ENCODE results near the gene LTBP4. TPM values are rescaled to one million over a fixed set of nuclear protein-coding genes. Genes with fewer than 3 reads are reported as not detected.
A peak's percentile ranks its signal among the peaks of the same experiment; 100 is the strongest.
"Not testable (repeated sequence)": the region's sequence is repeated elsewhere in the genome, so short reads cannot be mapped to it uniquely, and the experiment has no call there.

The LTBP4 gene
- total RNA-seq, 2 donors from 2014 or later, result 687 to 905 TPM

DNA sequence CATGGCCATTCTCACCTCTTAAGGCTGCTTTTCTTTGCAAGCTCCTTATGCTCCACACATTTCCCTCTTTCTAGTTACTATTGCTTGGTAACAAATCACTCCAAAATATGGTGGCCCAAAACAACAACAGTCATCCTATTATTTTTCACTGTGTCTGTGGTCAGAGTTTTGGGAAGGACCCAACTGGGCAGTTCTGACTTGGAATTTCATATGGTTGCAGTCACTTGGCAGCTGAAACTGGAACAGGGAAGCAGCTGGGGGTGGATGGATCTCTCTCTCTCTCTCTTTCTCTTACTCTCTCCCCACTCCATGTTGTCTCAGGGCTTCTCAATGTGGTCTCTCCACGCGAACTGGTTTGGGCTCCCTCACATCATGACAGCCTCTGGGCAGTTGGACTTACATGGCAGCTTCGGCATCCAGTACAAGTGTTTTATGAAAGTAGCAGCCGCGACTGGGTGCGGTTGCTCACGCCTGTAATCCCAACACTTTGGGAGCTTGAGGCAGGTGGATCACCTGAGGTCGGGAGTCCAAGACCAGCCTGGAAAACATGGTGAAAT, 49.7 kb downstream of the LTBP4 start:
- ATAC-seq (ENCODE audit: insufficient number of reproducible peaks, low FRiP score, low read depth), result peak; percentile 18
- TF ChIP-seq, protein P1, sequence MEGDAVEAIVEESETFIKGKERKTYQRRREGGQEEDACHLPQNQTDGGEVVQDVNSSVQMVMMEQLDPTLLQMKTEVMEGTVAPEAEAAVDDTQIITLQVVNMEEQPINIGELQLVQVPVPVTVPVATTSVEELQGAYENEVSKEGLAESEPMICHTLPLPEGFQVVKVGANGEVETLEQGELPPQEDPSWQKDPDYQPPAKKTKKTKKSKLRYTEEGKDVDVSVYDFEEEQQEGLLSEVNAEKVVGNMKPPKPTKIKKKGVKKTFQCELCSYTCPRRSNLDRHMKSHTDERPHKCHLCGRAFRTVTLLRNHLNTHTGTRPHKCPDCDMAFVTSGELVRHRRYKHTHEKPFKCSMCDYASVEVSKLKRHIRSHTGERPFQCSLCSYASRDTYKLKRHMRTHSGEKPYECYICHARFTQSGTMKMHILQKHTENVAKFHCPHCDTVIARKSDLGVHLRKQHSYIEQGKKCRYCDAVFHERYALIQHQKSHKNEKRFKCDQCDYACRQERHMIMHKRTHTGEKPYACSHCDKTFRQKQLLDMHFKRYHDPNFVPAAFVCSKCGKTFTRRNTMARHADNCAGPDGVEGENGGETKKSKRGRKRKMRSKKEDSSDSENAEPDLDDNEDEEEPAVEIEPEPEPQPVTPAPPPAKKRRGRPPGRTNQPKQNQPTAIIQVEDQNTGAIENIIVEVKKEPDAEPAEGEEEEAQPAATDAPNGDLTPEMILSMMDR (IDR thresholded peaks at IDR 0.05), result no peak
- H3K27me3 ChIP-seq (replicated peaks; ENCODE audit: insufficient read depth), result no peaks in the 10 kb centered on the region
- H3K9me3 ChIP-seq, result no peaks in the 10 kb centered on the region
- H3K4me3 ChIP-seq, result no peak overlapping the region
- DNase-seq (ENCODE audit: low spot score), result no peak
- H3K27ac ChIP-seq, result peak overlapping the region; percentile 29 to 63
- no peaks in the 10 kb centered on the region for H3K36me3 ChIP-seq
- peaks cover 22 to 35% of the 10 kb centered on the region in 2 donors for H3K4me1 ChIP-seq (ENCODE audit: control insufficient read depth in 1 of 2, low read depth in 2 of 2)

DNA sequence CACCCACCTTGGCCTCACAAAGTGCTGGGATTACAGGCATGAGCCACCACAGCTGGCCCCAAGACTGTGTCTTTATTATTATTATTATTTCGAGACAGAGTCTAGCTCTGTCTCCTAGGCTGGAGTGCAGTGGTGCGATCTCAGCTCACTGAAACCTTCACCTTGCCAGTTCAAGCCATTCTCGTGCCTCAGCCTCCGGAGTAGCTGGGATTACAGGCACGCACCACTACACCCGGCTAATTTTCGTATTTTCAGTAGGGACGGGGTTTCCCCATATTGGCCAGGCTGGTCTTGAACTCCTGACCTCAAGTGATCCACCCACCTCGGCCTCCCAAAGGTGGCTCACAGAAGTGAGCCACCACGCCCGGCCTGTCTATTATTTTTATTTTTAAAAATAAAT, 51.1 kb downstream of the LTBP4 start:
- not testable (repeated sequence) for H3K27me3 ChIP-seq (replicated peaks; ENCODE audit: insufficient read depth); H3K9me3 ChIP-seq; DNase-seq (ENCODE audit: low spot score); H3K36me3 ChIP-seq; H3K4me3 ChIP-seq; ATAC-seq (ENCODE audit: insufficient number of reproducible peaks, low FRiP score, low read depth)
- H3K4me1 ChIP-seq (ENCODE audit: control insufficient read depth in 1 of 2, low read depth in 2 of 2), result peaks cover 17 to 26% of the 10 kb centered on the region in 2 donors
- H3K27ac ChIP-seq, result peak overlapping the region; percentile 29 to 63

DNA sequence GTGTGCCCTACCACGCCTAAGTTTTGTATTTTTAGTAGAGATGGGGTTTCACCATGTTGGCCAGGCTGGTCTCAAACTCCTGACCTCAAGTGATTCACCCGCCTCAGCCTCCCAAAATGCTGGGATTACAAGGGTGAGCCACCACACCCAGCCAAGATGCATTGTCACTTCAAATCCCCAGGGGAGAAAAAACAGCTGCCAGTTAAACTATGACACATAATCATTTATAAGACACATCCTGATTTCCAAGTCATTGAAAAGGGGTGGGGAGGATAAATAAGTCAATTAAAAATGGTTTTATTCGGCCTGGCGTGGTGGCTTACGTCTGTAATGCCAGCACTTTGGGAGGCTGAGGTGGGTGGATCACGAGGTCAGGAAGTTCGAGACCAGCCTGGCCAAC, 54.5 kb downstream of the LTBP4 start:
- not testable (repeated sequence) for DNase-seq (ENCODE audit: low spot score); H3K4me3 ChIP-seq; H3K27ac ChIP-seq; ATAC-seq (ENCODE audit: insufficient number of reproducible peaks, low FRiP score, low read depth); H3K36me3 ChIP-seq; H3K27me3 ChIP-seq (replicated peaks; ENCODE audit: insufficient read depth); H3K9me3 ChIP-seq
- H3K4me1 ChIP-seq (ENCODE audit: control insufficient read depth in 1 of 2, low read depth in 2 of 2), result peaks cover 14 to 18% of the 10 kb centered on the region in 2 donors

DNA sequence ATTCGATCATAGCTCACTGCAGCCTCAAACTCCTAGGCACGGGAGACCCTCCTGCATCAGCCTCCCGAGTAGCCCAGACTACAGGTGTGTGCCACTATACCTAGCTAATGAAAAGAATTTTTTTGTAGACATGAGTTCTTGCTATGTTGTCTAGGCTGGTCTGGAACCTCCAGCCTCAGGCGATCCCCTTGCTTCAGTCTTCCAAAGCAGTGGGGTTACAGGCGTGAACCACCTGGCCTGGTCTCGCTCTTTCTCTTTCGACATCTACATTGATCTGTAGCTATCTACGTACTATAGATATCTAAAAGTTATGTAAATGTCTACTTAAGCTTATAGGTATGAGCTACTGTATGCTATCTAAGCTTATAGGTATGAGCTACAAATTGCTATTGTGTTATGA, 56.9 kb downstream of the LTBP4 start:
- peaks cover 0 to 4% of the 10 kb centered on the region in 2 donors for H3K4me1 ChIP-seq (ENCODE audit: control insufficient read depth in 1 of 2, low read depth in 2 of 2)
- DNase-seq (ENCODE audit: low spot score), result no peak
- H3K27me3 ChIP-seq (replicated peaks; ENCODE audit: insufficient read depth), result no peaks in the 10 kb centered on the region

DNA sequence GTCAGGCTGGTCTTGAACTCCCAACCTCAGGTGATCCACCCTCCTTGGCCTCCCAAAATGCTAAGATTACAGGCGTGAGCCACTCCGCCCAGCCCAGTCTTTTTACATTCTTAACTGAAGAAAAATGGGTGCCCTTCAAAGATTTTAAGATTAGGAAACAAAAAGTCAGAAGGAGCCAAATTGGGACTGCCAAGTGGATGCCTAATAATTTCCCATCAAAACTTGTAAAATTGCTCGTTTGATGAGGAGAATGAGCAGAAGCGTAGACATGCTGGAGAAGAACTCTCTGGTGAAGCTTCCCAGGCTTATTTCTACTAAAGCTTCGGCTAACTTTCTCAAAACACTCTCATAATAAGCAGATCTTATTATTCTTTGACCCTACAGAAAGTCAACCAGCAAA, 57.9 kb downstream of the LTBP4 start:
- TF ChIP-seq, protein P1 (IDR thresholded peaks at IDR 0.05), result no peak
- H3K27me3 ChIP-seq (replicated peaks; ENCODE audit: insufficient read depth), result no peaks in the 10 kb centered on the region
- peaks cover 0 to 13% of the 10 kb centered on the region in 2 donors for H3K4me1 ChIP-seq (ENCODE audit: control insufficient read depth in 1 of 2, low read depth in 2 of 2)
- no peaks in the 10 kb centered on the region for H3K36me3 ChIP-seq
- no peak overlapping the region for H3K4me3 ChIP-seq
- DNase-seq (ENCODE audit: low spot score), result no peak
- no peak overlapping the region for H3K27ac ChIP-seq
- no peak for ATAC-seq (ENCODE audit: insufficient number of reproducible peaks, low FRiP score, low read depth)
- H3K9me3 ChIP-seq, result no peaks in the 10 kb centered on the region

More for the DNA sequence above, 56.9 kb downstream of the LTBP4 start:
- TF ChIP-seq, protein P1 (IDR thresholded peaks at IDR 0.05), result no peak
- no peak overlapping the region for H3K4me3 ChIP-seq
- H3K36me3 ChIP-seq, result no peaks in the 10 kb centered on the region
- ATAC-seq (ENCODE audit: insufficient number of reproducible peaks, low FRiP score, low read depth), result no peak
- H3K9me3 ChIP-seq, result no peaks in the 10 kb centered on the region
- no peak overlapping the region for H3K27ac ChIP-seq

DNA sequence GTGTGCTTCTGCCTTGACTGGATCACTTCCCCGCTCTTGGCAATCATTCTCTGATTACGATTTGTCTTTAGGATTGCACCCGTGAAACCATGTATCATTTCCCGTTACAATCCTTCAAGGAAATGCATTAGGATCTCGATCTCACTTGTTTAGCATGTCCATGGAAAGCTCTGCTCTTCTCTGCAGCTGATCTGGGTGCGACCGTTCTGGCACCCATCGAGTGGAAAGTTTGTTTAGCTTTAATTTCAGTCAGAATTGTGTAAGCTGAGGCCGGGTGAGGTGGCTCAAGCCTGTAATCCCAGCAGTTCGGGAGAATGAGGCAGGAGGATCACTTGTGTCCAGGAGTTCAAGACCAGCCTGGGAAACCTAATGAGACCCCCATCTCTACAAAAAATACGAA, 58.4 kb downstream of the LTBP4 start:
- no peak overlapping the region for H3K4me3 ChIP-seq
- H3K27ac ChIP-seq, result no peak overlapping the region
- TF ChIP-seq, protein P1 (IDR thresholded peaks at IDR 0.05), result no peak
- no peaks in the 10 kb centered on the region for H3K9me3 ChIP-seq
- H3K4me1 ChIP-seq (ENCODE audit: control insufficient read depth in 1 of 2, low read depth in 2 of 2), result peaks cover 0 to 16% of the 10 kb centered on the region in 2 donors
- ATAC-seq (ENCODE audit: insufficient number of reproducible peaks, low FRiP score, low read depth), result no peak
- H3K36me3 ChIP-seq, result no peaks in the 10 kb centered on the region
- DNase-seq (ENCODE audit: low spot score), result no peak
- H3K27me3 ChIP-seq (replicated peaks; ENCODE audit: insufficient read depth), result no peaks in the 10 kb centered on the region
